ENCODE measurements around the gene A2M. TPM values are rescaled to one million over a fixed set of nuclear protein-coding genes. Genes with fewer than 3 reads are reported as not detected.

The A2M gene
- total and polyA plus RNA-seq, 2 of the 13 experiments (the other 11 are each of a cell fraction or from before 2014, with no cell fraction given): 2,807 to 6,551 TPM

- no peak for TF ChIP-seq ZNF431 (CRISPR knock-in tag; IDR thresholded peaks at IDR 0.05; ENCODE audit: borderline replicate concordance, low read depth)
- TF ChIP-seq ZNF598 (CRISPR knock-in tag; IDR thresholded peaks at IDR 0.05; ENCODE audit: borderline replicate concordance): no peak
- TF ChIP-seq MBNL3 (CRISPR knock-in tag; conservative IDR thresholded peaks at IDR 0.05): no peak
- TF ChIP-seq SMARCC2 (IDR thresholded peaks at IDR 0.05): no peak
- no peak for TF ChIP-seq RNF219 (CRISPR knock-in tag; IDR thresholded peaks at IDR 0.05)
- peak; percentile 46 for TF ChIP-seq HNRNPL (IDR thresholded peaks at IDR 0.05; ENCODE audit: low read depth, low read length)
- no peak for TF ChIP-seq ELK4 (CRISPR knock-in tag; IDR thresholded peaks at IDR 0.05; ENCODE audit: borderline replicate concordance)
- no peak for TF ChIP-seq NR0B2 (CRISPR knock-in tag; IDR thresholded peaks at IDR 0.05)
- no peak for TF ChIP-seq KDM6A (CRISPR knock-in tag; IDR thresholded peaks at IDR 0.05; ENCODE audit: low read depth)
- no peak for TF ChIP-seq ZSCAN22 (CRISPR knock-in tag; IDR thresholded peaks at IDR 0.05)
- 0 out of 2 replicates have a peak, but pooled peaks have one; percentile 6 for TF ChIP-seq NCOA2 (CRISPR knock-in tag; IDR thresholded peaks at IDR 0.05)
- TF ChIP-seq ARID5B (CRISPR knock-in tag; IDR thresholded peaks at IDR 0.05): no peak
- no peak for TF ChIP-seq ZNF383 (CRISPR knock-in tag; IDR thresholded peaks at IDR 0.05; ENCODE audit: borderline replicate concordance)
- TF ChIP-seq THAP11 (CRISPR knock-in tag; IDR thresholded peaks at IDR 0.05): no peak
- no peak for TF ChIP-seq SCMH1 (CRISPR knock-in tag; IDR thresholded peaks at IDR 0.05; ENCODE audit: borderline replicate concordance)
- no peak for TF ChIP-seq TFE3 (CRISPR knock-in tag; IDR thresholded peaks at IDR 0.05)
- TF ChIP-seq ZNF530 (CRISPR knock-in tag; IDR thresholded peaks at IDR 0.05; ENCODE audit: low read depth): no peak
- TF ChIP-seq PAWR (CRISPR knock-in tag; IDR thresholded peaks at IDR 0.05; ENCODE audit: borderline replicate concordance): no peak
- TF ChIP-seq ATF2 (CRISPR knock-in tag; IDR thresholded peaks at IDR 0.05): no peak
- TF ChIP-seq ZNF652 (CRISPR knock-in tag; IDR thresholded peaks at IDR 0.05; ENCODE audit: borderline replicate concordance, low read depth): no peak
- TF ChIP-seq ONECUT2 (CRISPR knock-in tag; IDR thresholded peaks at IDR 0.05): no peak
- no peak for TF ChIP-seq ZNF746 (CRISPR knock-in tag; IDR thresholded peaks at IDR 0.05)
These were observed 50.2 kb downstream of the A2M start (continued) for GRCh38 chr12:9065607-9065856.

Data from HepG2 (cell line).